ENCODE measurements around the gene IL34. TPM values are rescaled to one million over a fixed set of nuclear protein-coding genes. Genes with fewer than 3 reads are reported as not detected.

The IL34 gene
- total RNA-seq, 1 experiment from 2014 or later: not detected

- DNase-seq (ENCODE audit: low read depth, low spot score) (no peak), ATAC-seq (no peak)
- RAD21 ChIA-PET (ENCODE audit: low non-redundant PET in 1 of 2, low total read pairs in 2 of 2, uncharacterized antibody in 2 of 2, unreplicated experiment in 2 of 2): no interaction called here
- Histone ChIP-seq H3K9me3 (ENCODE audit: control insufficient read depth in 1 of 2, insufficient read depth in 1 of 2, low read depth in 1 of 2, low read length in 2 of 2) (no peaks in the 10 kb centered on the region), H3K4me3 (replicated peaks in 1 of 2; ENCODE audit: low read depth in 1 of 2, low read length in 2 of 2) (no peak overlapping the region), H3K9me2 (ENCODE audit: insufficient read depth) (no peaks in the 10 kb centered on the region), H3K4me1 (ENCODE audit: control insufficient read depth in 1 of 2, insufficient read depth in 2 of 2, low read length in 2 of 2) (no peaks in the 10 kb centered on the region), H3K79me2 (ENCODE audit: insufficient read depth, low read length) (no peaks in the 10 kb centered on the region), H3K4me2 (ENCODE audit: low read length) (no peak overlapping the region), H2AFZ (ENCODE audit: low read depth, low read length, poor library complexity, severe bottlenecking) (no peak overlapping the region), H3K27me3 (ENCODE audit: insufficient read depth, low read length) (no peaks in the 10 kb centered on the region), H3K27ac (ENCODE audit: low read depth, low read length) (no peak overlapping the region), H3K9ac (ENCODE audit: low read length) (no peak overlapping the region), H4K20me1 (ENCODE audit: insufficient read depth) (no peaks in the 10 kb centered on the region), H3K36me3 (ENCODE audit: control insufficient read depth in 1 of 2, insufficient read depth in 2 of 2, low read length in 2 of 2) (no peaks in the 10 kb centered on the region)
- CTCF ChIA-PET: no interaction called here
- BruUV-seq (replicated peaks): no TSS peak
- intact Hi-C loops (cut with micrococcal nuclease): no loop called here
- POLR2A ChIA-PET: no interaction called here
- TF ChIP-seq REST (IDR thresholded peaks at IDR 0.05; ENCODE audit: low read depth) (no peak), CBX3 (IDR thresholded peaks at IDR 0.05; ENCODE audit: low read depth) (no peak), POLR2A (IDR thresholded peaks at IDR 0.05; ENCODE audit: borderline replicate concordance, extremely low read depth, insufficient read depth, insufficient read length) (no peak), SIN3A (IDR thresholded peaks at IDR 0.05; ENCODE audit: low read depth) (no peak), ZBTB33 (IDR thresholded peaks at IDR 0.05; ENCODE audit: extremely low read depth, insufficient replicate concordance, low read length) (no peak), TCF7L2 (IDR thresholded peaks at IDR 0.05; ENCODE audit: borderline replicate concordance, extremely low read depth, insufficient read depth, insufficient read length) (no peak), ZNF274 (IDR thresholded peaks at IDR 0.05; ENCODE audit: low read depth, low read length) (no peak), CTCF (IDR thresholded peaks at IDR 0.05 in 2 of 3, conservative IDR thresholded peaks at IDR 0.05 in 1 of 3; ENCODE audit: borderline replicate concordance in 1 of 3, insufficient read depth in 1 of 3, low read depth in 2 of 3, low read length in 2 of 3) (no peak), RAD21 (IDR thresholded peaks at IDR 0.05; ENCODE audit: low read depth) (no peak)
These were observed 44.5 kb upstream of the IL34 start for GRCh38 chr16:70601576-70602575.

Measured in HCT116 (cell line).